SU-DHL-6 (cell line): ENCODE data around the gene UROC1.

Experiments used
- CTCF ChIP-seq: fragments of 200-600 bp; sonication (generic); IDR thresholded peaks from one replicate; pipeline ENCODE4 v1.5.1; 2017; ENCODE audit warnings: antibody characterized with exemption, mild to moderate bottlenecking, low read length, moderate library complexity; ENCODE audit not compliant: insufficient read depth, poor library complexity, severe bottlenecking
- EZH2phosphoT487 ChIP-seq: fragments of 200-600 bp; sonication (generic), shearing (Covaris generic); conservative IDR thresholded peaks from 2 replicates; pipeline ENCODE4 v1.6.1; 2018; ENCODE audit warnings: mild to moderate bottlenecking, antibody characterized with exemption, low read length, moderate library complexity, mixed read lengths

GRCh38 chr3:126446301-126446700 lies 71.3 kb downstream of the UROC1 start:
- TF ChIP-seq CTCF: no peak
- TF ChIP-seq EZH2phosphoT487: no peak
